Stimulated activated effector memory CD8-positive, alpha-beta T cell treated with anti-CD3 and anti-CD28 coated beads, Interleukin-12 subunit alpha, Interleukin-12 subunit beta, amount 100 ng/mL, for 72 hours (primary cell): ENCODE measurements around the gene ANKS4B.
"Not testable (repeated sequence)": the region's sequence is repeated elsewhere in the genome, so short reads cannot be mapped to it uniquely, and the experiment has no call there.

Source experiments
- ATAC-seq: fragments of 150-1000 bp; cut with Tn5 transposase; 2 replicates; pipeline ENCODE4 v1.10.0; 2021
- DNase-seq, 2 donors: peaks; one replicate each; pipeline ENCODE4 v3.0.0; 2021 to 2022; ENCODE audit warnings: low spot score in 2 of 2
- H3K27ac Mint-ChIP-seq: one replicate; pipeline ENCODE4 v1.8.0; 2022; ENCODE audit warnings: mild to moderate bottlenecking, mixed read lengths
- H3K36me3 Mint-ChIP-seq: one replicate; pipeline ENCODE4 v1.8.0; 2022; ENCODE audit warnings: mild to moderate bottlenecking, mixed read lengths
- H3K4me1 Mint-ChIP-seq: one replicate; pipeline ENCODE4 v1.8.0; 2022; ENCODE audit warnings: mixed read lengths
- H3K4me3 Mint-ChIP-seq: one replicate; pipeline ENCODE4 v1.8.0; 2022; ENCODE audit warnings: mild to moderate bottlenecking, mixed read lengths
- H3K9me3 Mint-ChIP-seq: one replicate; pipeline ENCODE4 v1.8.0; 2022; ENCODE audit warnings: mixed read lengths

ANKS4B gene

DNA sequence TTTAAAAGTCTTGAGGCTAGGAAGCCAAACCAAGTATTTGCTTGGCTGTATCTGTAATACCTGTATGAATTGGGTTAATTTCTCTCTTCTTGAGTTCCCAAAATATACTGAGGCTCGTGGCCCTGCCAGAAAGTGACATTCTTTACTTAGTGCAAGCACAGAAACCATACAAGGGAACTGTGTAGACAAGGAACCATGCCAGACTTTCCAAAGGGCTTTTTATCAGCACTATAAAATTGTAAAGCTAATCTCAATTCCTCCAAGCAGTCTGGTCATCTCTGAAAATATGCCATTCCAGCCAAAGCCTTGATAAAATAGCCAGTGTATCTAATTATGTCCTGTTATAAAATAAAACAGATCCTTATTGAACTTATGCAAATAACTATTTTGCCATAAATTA is 51.8 kb downstream of the ANKS4B start:
- Mint-ChIP-seq H3K4me3 (no peak overlapping the region), H3K9me3 (peaks cover 8% of the 10 kb centered on the region), H3K36me3 (no peaks in the 10 kb centered on the region), H3K27ac (no peak overlapping the region), H3K4me1 (peaks cover 9% of the 10 kb centered on the region)
- no peak for ATAC-seq
- peak in 1 of 2 donors; percentile 6 for DNase-seq

DNA sequence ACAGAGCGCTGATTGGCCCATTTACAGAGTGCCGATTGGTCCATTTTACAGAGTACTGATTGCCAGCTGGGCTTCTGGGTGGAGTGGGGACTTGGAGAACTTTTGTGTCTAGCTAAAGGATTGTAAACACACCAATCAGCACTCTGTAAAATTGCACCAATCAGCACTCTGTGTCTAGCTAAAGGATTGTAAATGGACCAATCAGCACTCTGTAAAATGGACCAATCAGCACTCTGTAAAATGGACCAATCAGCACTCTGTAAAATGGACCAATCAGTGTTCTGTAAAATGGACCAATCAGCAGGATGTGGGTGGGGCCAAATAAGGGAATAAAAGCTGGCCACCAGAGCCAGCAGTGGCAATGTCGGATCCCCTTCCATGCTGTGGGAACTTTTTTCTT is 56.3 kb downstream of the ANKS4B start:
- not testable (repeated sequence) for H3K4me3 Mint-ChIP-seq, H3K9me3 Mint-ChIP-seq, H3K4me1 Mint-ChIP-seq, H3K27ac Mint-ChIP-seq, H3K36me3 Mint-ChIP-seq, ATAC-seq
- DNase-seq, result peak in 1 of 2 donors; percentile 34

DNA sequence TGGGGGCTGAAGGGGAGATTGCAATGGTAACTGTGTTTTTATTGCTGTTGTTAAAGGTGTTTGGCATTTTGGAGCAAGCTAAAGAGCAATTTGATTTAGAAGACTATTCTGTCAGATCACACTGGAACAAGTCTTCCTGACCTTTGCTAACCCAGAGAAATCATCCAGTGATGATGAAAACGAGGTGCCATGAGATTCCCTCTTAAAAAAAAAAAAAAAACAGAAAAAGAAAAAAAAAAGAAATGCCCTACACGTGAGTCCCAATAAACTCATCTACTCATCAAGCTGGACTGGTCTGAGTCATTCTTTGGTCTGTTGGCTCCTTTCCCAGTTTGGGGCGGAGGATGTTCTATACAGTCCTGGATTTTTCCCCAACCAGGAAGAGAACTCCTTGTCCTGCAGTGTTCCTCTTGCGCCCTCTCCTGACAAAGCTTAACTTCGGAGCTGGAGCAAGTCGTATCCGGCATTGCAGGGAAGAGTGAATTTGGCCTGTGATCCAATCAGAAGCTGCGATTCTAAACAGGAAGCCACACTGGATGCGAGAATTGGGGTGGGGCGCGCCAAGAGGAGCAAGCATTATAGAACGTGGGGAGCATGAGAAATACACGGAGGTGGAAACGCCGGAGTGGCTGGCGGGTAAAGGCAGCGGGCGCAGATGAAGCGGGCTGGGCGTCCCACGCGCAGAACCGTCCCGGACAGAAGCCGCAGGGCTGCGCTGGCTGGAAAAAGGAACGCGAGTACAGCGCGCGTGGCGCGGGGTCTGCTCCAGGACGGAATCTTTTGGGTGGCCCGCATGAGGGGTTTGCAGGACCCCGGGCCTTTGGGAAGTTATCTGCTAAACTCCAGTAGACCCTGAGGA is 67.0 kb downstream of the ANKS4B start:
- peak overlapping the region; percentile 41 for H3K27ac Mint-ChIP-seq
- peak; percentile 8 to 60 for DNase-seq
- no peaks in the 10 kb centered on the region for H3K36me3 Mint-ChIP-seq
- peak overlapping the region; percentile 91 for H3K4me3 Mint-ChIP-seq
- peak; percentile 74 for ATAC-seq
- peaks cover 21% of the 10 kb centered on the region for H3K4me1 Mint-ChIP-seq
- H3K9me3 Mint-ChIP-seq, result no peaks in the 10 kb centered on the region

DNA sequence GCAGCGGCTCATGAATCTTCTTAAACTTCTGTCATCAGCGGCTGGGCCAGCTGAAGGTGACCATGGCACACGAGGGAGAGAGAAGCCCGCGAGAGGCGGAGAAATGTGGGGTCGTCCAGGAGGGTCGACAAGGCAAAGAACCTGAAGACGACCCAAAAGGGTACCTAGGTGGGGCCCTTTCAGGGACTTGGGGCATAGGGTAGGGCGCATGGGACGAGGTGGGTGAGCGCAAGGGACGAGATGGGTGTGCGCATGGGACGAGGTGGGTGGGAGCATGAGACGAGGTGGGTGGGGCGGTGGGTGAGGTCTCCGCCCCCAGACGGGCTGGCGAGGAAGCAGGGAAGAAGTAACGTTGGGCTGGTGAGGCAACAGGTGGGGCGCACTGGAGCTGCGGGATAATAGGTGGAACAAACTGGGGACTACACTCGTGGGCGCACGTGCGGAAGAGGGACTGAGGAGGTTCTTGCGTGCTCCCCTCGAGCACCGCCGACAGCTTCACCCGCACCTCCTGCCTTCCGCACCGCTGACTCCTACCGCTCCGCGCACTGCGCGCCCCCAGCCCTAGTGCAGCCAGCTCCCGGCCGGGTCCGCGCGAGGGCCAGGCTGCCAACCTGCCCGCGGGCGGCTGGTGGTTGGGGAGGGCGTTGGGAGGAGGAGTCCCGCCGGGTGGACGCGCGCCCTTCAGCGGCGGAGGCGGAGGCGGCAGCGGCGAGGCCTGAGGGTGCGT is 67.8 kb downstream of the ANKS4B start:
- H3K36me3 Mint-ChIP-seq, result no peaks in the 10 kb centered on the region
- ATAC-seq, result peak; percentile 72
- peak; percentile 20 to 65 for DNase-seq
- peak overlapping the region; percentile 91 for H3K4me3 Mint-ChIP-seq
- H3K4me1 Mint-ChIP-seq, result peaks cover 21% of the 10 kb centered on the region
- no peaks in the 10 kb centered on the region for H3K9me3 Mint-ChIP-seq
- peak overlapping the region; percentile 41 for H3K27ac Mint-ChIP-seq

DNA sequence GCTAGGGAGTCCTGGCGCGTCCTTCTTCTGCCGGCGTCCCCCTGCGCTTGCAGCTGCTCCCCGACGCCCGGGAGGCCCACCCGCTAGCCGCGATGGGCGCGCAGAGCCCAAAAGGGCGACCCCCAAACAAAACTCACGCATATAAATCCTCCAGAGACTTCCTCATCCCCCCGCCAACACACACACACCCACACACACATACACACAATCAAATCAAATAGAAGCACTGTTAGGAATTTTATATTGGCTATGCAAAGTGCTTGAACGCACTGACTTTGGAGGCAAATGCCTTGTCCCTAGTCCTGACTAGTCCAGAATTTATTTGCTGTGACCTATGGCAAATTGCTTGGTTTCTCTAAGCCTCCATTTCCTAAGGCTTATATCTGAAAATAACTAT is 68.4 kb downstream of the ANKS4B start:
- Mint-ChIP-seq H3K4me3 (peak overlapping the region; percentile 91), H3K36me3 (no peaks in the 10 kb centered on the region), H3K4me1 (peaks cover 21% of the 10 kb centered on the region), H3K9me3 (no peaks in the 10 kb centered on the region), H3K27ac (no peak overlapping the region)
- ATAC-seq, result no peak
- DNase-seq, result no peak

DNA sequence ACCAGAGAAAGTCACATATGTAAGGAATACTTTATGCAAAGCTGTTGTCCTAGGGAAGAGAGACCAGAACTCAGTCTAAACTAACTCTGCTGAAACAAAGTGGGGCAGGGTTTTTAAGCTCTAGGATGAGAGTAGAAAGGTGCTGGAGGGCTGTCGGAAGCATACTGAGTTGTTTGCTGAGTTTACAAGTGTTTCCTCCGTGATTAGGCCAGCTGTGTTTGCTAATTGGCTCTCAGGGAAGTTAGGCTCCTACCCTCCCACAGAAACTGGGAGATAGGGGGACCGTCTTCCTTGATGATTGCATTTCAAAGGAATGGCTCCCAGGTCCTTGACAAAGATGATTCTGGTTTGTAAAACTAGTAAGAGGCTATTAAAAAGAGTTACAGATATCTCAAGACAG is 69.0 kb downstream of the ANKS4B start:
- Mint-ChIP-seq H3K36me3 (no peaks in the 10 kb centered on the region), H3K4me1 (peaks cover 21% of the 10 kb centered on the region), H3K4me3 (peak overlapping the region; percentile 91), H3K9me3 (no peaks in the 10 kb centered on the region), H3K27ac (no peak overlapping the region)
- no peak for ATAC-seq
- no peak for DNase-seq

DNA sequence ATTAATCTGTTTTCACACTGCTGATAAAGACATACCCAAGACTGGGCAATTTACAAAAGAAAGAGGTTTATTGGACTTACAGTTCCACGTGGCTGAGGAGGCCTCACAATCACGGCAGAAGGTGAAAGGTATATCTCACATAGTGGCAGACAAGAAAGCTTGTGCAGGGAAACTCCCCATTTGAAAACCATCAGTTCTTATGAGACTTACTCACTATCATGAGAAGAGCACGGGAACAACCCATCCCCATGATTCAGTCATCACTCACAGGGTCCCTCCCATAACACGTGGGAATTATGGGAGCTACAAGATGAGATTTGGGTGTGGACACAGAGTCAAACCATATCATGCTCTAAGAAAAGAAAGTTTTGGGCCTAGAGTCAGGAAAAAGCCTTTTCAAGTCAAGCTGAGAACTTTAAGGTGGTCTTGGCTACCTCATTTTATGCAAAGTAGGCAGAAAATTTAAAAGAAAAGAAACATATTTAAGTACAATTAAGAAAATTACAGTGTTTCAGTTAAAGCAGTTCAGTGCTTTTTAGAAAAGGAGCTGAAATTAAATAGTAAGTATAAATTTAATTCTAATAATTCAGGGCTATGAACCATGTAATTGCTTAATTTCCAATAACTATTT is 69.5 kb downstream of the ANKS4B start:
- ATAC-seq (no peak), DNase-seq (no peak)
- H3K36me3 Mint-ChIP-seq, result no peaks in the 10 kb centered on the region
- no peaks in the 10 kb centered on the region for H3K9me3 Mint-ChIP-seq
- H3K4me1 Mint-ChIP-seq, result peaks cover 21% of the 10 kb centered on the region
- H3K27ac Mint-ChIP-seq, result no peak overlapping the region
- H3K4me3 Mint-ChIP-seq, result no peak overlapping the region
